OCI-LY3 (cell line): ENCODE data around the gene DNAH5.

Source experiments
- CTCF ChIP-seq: fragments of 200-600, 300-600 bp; sonication (generic); IDR thresholded peaks from 2 replicates; pipeline ENCODE4 v1.5.1; 2014; ENCODE audit warnings: antibody characterized with exemption, low read length, low read depth
- EZH2phosphoT487 ChIP-seq: fragments of 200-600 bp; shearing (Covaris generic); IDR thresholded peaks from 2 replicates; pipeline ENCODE4 v1.6.1; 2018; ENCODE audit warnings: antibody characterized with exemption, mixed run types, low read depth

GRCh38 chr5:13865312-13865711, 79.2 kb downstream of the DNAH5 start:
- no peak for TF ChIP-seq CTCF
- TF ChIP-seq EZH2phosphoT487, result no peak
